Ascending aorta (tissue), 2 donors: ENCODE measurements around the gene PIM1. TPM values are rescaled to one million over a fixed set of nuclear protein-coding genes. Genes with fewer than 3 reads are reported as not detected.

Experiments
- DNase-seq, 2 donors: peaks; one replicate each; pipeline ENCODE4 v3.0.0-alpha.2; 2019; ENCODE audit warnings: low spot score in 2 of 2
- H3K27ac ChIP-seq, 2 donors: fragments of 200-600 bp; sonication (generic); one replicate each; pipeline ENCODE4 v1.5.1; 2016 to 2017; ENCODE audit warnings: mild to moderate bottlenecking in 1 of 2
- H3K27me3 ChIP-seq: fragments of 200-600 bp; sonication (generic); one replicate; pipeline ENCODE4 v1.5.1; 2017
- H3K36me3 ChIP-seq, 2 donors: fragments of 200-600 bp; sonication (generic); one replicate each; pipeline ENCODE4 v1.5.1; 2016
- H3K4me1 ChIP-seq, 2 donors: fragments of 200-600 bp; sonication (generic); one replicate each; pipeline ENCODE4 v1.5.1; 2016 to 2017; ENCODE audit warnings: mild to moderate bottlenecking in 1 of 2
- H3K4me3 ChIP-seq, 2 donors: fragments of 200-600 bp; sonication (generic); one replicate each; pipeline ENCODE4 v1.5.1; 2016 to 2017; ENCODE audit warnings: mild to moderate bottlenecking in 1 of 2
- H3K9me3 ChIP-seq, 2 donors: fragments of 200-600 bp; sonication (generic); one replicate each; pipeline ENCODE4 v1.5.1; 2016
- intact Hi-C: fragments of 100-400 bp; cut with DNase I; formaldehyde crosslinking; loops from one replicate; pipeline ENCODE4 v1.15.1; 2023
- total RNA-seq: library from RNA; depleted of rRNA; stranded (reverse); fragments of >200 nt; gene quantifications from one replicate; pipeline ENCODE4 v1.1.0, GENCODE V29; 2016
- TF ChIP-seq, protein P1 (sequence below), 3 experiments: fragments of 200-600 bp in 2 of 3; fragments of 450-650 bp in 1 of 3; sonication (generic) in 2 of 3; IDR thresholded peaks; one replicate each; pipeline ENCODE4 v1.5.1; 2016 to 2019; ENCODE audit warnings: antibody characterized with exemption in 3 of 3, mild to moderate bottlenecking in 1 of 3, moderate library complexity in 1 of 3

Gene PIM1
- total RNA-seq, 1 donor from 2014 or later: 17.7 TPM

DNA sequence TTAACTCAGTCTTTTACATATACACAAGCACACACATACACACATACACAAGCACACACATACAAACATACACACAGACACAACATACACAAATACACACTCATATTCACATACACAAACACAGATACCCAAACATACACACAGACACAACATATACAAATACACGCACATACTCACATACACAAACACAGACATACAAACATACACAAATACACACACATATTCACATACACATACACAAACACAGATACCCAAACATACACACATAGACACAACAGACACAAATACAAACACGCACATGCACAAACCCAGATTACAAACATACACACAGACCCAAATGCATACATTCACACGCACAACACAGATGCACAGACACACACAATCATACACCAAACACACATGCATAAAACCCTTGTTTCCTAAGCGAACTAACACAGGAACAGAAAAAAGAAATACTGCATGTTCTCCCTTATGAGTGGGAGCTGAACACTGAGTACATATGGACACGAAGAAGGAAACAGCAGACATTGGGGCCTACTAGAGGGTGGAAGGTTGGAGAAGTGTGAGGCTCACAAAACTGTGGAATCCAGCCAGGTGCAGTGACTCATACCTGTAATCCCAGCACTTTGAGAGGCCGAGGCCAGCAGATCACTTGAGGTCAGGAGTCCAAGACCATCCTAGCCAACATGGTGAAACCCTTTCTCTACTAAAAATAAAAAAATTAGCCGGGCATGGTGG is 34.2 kb downstream of the PIM1 start:
- no peaks in the 10 kb centered on the region for H3K36me3 ChIP-seq
- H3K27me3 ChIP-seq: no peaks in the 10 kb centered on the region
- H3K4me3 ChIP-seq: no peak overlapping the region
- H3K27ac ChIP-seq: no peak overlapping the region
- no peaks in the 10 kb centered on the region for H3K9me3 ChIP-seq
- H3K4me1 ChIP-seq: no peaks in the 10 kb centered on the region
- TF ChIP-seq, protein P1, sequence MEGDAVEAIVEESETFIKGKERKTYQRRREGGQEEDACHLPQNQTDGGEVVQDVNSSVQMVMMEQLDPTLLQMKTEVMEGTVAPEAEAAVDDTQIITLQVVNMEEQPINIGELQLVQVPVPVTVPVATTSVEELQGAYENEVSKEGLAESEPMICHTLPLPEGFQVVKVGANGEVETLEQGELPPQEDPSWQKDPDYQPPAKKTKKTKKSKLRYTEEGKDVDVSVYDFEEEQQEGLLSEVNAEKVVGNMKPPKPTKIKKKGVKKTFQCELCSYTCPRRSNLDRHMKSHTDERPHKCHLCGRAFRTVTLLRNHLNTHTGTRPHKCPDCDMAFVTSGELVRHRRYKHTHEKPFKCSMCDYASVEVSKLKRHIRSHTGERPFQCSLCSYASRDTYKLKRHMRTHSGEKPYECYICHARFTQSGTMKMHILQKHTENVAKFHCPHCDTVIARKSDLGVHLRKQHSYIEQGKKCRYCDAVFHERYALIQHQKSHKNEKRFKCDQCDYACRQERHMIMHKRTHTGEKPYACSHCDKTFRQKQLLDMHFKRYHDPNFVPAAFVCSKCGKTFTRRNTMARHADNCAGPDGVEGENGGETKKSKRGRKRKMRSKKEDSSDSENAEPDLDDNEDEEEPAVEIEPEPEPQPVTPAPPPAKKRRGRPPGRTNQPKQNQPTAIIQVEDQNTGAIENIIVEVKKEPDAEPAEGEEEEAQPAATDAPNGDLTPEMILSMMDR (IDR thresholded peaks at IDR 0.05): no peak
- intact Hi-C loops: no loop called here
- DNase-seq: no peak

DNA sequence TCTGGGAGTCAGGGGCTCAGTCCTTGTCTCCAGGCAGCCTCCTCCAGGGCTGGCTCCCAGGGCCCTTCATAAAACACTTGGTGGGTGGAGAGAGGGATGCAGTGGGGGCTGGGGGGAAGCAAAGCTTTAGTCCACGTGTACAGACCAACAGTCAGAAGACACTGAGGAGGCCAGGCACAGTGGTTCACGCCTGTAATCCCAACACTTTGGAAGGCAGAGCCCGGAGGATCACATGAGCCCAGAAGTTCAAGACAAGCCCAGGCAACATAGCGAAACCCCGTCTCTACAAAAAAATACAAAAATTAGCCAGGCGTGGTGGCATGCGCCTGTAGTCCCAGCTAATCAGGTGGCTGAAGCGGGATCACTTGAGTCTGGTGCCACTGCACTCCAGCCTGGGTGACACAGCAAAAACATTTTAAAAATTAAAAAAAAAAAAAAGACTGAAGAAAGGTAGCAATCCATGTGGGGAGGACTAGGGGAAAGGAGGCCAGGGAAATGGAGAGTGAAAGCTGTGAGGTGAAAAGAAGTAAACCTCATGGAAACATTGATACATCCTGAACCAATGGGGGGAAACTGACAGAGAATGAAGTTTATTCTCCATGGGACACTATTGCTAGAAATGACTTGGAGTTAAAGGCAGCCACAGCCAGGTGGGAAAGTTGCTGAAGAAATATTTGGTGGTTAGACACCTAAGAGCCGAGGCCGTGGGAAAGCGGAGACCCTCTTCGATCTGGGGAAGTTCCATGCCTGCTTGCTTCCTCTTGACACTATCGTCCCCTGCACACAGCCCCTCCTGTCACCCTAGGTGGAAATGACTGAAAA is 35.4 kb downstream of the PIM1 start:
- H3K27me3 ChIP-seq: no peaks in the 10 kb centered on the region
- DNase-seq: no peak
- H3K4me3 ChIP-seq: no peak overlapping the region
- no peaks in the 10 kb centered on the region for H3K9me3 ChIP-seq
- TF ChIP-seq, protein P1 (IDR thresholded peaks at IDR 0.05): no peak
- no peaks in the 10 kb centered on the region for H3K4me1 ChIP-seq
- no peaks in the 10 kb centered on the region for H3K36me3 ChIP-seq
- no peak overlapping the region for H3K27ac ChIP-seq
- intact Hi-C loops: no loop called here

GRCh38 chr6:37205997-37206340 is 36.0 kb downstream of the PIM1 start:
- Histone ChIP-seq H3K4me1 (no peaks in the 10 kb centered on the region), H3K9me3 (no peaks in the 10 kb centered on the region), H3K27ac (no peak overlapping the region), H3K4me3 (no peak overlapping the region), H3K36me3 (no peaks in the 10 kb centered on the region), H3K27me3 (no peaks in the 10 kb centered on the region)
- no peak for DNase-seq
- intact Hi-C loops: no loop called here
- TF ChIP-seq, protein P1 (IDR thresholded peaks at IDR 0.05): no peak

- Histone ChIP-seq H3K9me3 (no peaks in the 10 kb centered on the region), H3K4me3 (no peak overlapping the region), H3K4me1 (no peaks in the 10 kb centered on the region), H3K27me3 (no peaks in the 10 kb centered on the region), H3K27ac (no peak overlapping the region), H3K36me3 (no peaks in the 10 kb centered on the region)
- DNase-seq: no peak
- TF ChIP-seq, protein P1 (IDR thresholded peaks at IDR 0.05): no peak
- intact Hi-C loops: no loop called here
Observed at GRCh38 chr6:37206622-37207021, 36.7 kb downstream of the PIM1 start.

DNA sequence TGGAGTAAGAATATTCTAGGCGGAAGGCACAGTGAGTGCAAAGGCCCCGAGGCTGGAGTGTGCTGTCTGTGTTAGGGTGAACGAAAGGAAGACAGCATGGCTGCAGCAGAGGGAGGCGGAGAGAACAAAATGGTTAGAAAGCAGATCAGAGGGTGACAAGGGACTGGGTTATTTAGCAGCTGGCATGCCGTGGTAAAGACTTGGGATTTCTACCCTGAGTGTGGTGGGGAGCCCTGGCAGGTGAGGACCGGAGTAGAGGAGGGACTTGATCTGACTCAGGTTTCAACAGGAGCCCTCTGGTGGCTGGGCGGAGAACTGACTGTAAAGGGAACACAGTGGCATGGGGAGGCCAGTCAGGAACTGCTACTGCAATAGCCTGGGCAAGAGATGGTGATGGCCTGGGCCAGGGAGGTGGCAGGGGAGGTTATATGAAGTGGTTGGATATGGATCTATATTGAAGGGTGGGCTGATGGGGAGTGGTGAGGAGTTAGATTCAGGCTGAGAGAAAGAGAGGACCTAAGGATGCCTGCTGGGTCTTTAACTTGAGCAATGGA is 38.0 kb downstream of the PIM1 start:
- no peaks in the 10 kb centered on the region for H3K9me3 ChIP-seq
- H3K4me1 ChIP-seq: no peaks in the 10 kb centered on the region
- H3K27ac ChIP-seq: no peak overlapping the region
- intact Hi-C loops: no loop called here
- no peaks in the 10 kb centered on the region for H3K27me3 ChIP-seq
- H3K4me3 ChIP-seq: no peak overlapping the region
- no peaks in the 10 kb centered on the region for H3K36me3 ChIP-seq
- TF ChIP-seq, protein P1 (IDR thresholded peaks at IDR 0.05): peak in 2 of 3 experiments; percentile 55 to 62
- DNase-seq: peak; percentile 60 to 89
